Coronary artery (tissue), 2 donors: ENCODE data around the gene CCL24.
A peak's percentile ranks its signal among the peaks of the same experiment; 100 is the strongest.
"Not testable (repeated sequence)": the region's sequence is repeated elsewhere in the genome, so short reads cannot be mapped to it uniquely, and the experiment has no call there.

ENCODE experiments used
- DNase-seq: peaks from one replicate; pipeline ENCODE4 v3.0.0-alpha.2; 2017; ENCODE audit warnings: low spot score
- H3K27ac ChIP-seq, 2 donors: fragments of 200-600 bp; sonication (generic); one replicate each; pipeline ENCODE4 v1.5.1; 2016 to 2019
- H3K4me3 ChIP-seq: fragments of 200-600 bp; sonication (generic); 2 replicates; pipeline ENCODE4 v1.5.1; 2016; ENCODE audit warnings: mild to moderate bottlenecking, moderate library complexity
- TF ChIP-seq, protein P1 (sequence below): fragments of 200-600 bp; sonication (generic); IDR thresholded peaks from one replicate; pipeline ENCODE4 v1.5.1; 2019; ENCODE audit warnings: antibody characterized with exemption

CCL24 gene, protein sequence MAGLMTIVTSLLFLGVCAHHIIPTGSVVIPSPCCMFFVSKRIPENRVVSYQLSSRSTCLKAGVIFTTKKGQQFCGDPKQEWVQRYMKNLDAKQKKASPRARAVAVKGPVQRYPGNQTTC

GRCh38 chr7:75813781-75814236, at the start of gene CCL24:
Gene CCL24, minus strand, starts transcription at chr7:75813806. Its CDS starts 91 bp downstream, at chr7:75813715.
- H3K27ac ChIP-seq, result no peak within 1 kb of the TSS

GRCh38 chr7:75861636-75862035, 48.0 kb upstream of the CCL24 start:
- DNase-seq, result no peak
- H3K4me3 ChIP-seq, result no peak overlapping the region
- TF ChIP-seq, protein P1, sequence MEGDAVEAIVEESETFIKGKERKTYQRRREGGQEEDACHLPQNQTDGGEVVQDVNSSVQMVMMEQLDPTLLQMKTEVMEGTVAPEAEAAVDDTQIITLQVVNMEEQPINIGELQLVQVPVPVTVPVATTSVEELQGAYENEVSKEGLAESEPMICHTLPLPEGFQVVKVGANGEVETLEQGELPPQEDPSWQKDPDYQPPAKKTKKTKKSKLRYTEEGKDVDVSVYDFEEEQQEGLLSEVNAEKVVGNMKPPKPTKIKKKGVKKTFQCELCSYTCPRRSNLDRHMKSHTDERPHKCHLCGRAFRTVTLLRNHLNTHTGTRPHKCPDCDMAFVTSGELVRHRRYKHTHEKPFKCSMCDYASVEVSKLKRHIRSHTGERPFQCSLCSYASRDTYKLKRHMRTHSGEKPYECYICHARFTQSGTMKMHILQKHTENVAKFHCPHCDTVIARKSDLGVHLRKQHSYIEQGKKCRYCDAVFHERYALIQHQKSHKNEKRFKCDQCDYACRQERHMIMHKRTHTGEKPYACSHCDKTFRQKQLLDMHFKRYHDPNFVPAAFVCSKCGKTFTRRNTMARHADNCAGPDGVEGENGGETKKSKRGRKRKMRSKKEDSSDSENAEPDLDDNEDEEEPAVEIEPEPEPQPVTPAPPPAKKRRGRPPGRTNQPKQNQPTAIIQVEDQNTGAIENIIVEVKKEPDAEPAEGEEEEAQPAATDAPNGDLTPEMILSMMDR, result no peak
- H3K27ac ChIP-seq, result peak overlapping the region; percentile 20 to 56

More at GRCh38 chr7:75813781-75814236, at the start of gene CCL24:
- H3K4me3 ChIP-seq, result no peak within 1 kb of the TSS
- DNase-seq, result no peak
- TF ChIP-seq, protein P1, result no peak

GRCh38 chr7:75858410-75858809, 44.8 kb upstream of the CCL24 start:
- no peak overlapping the region for H3K27ac ChIP-seq
- H3K4me3 ChIP-seq, result no peak overlapping the region
- TF ChIP-seq, protein P1, result no peak
- DNase-seq, result no peak

DNA sequence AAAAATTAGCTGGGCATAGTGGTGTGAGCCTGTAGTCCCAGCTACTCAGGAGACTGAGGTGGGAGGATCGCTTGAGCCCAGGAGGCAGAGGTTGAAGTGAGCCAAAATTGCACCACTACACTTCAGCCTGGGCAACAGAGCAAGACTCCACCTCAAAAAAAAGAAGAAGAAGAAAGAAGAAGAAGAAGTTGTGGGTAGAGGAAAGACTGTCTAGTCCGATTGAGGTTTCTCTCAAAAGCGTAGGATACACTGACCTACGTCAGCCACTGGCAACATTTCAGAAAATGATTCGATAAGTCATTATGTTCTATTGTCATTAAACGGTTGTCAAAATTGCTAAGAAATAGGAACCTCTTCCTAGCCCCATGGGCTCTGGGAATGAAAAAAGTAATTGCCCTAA, 42.9 kb upstream of the CCL24 start:
- Histone ChIP-seq H3K27ac (no peak overlapping the region), H3K4me3 (no peak overlapping the region)
- DNase-seq, result no peak
- TF ChIP-seq, protein P1, result no peak

- H3K4me3 ChIP-seq, DNase-seq, H3K27ac ChIP-seq: not testable (repeated sequence)
Observed at GRCh38 chr7:75854813-75855345, 41.3 kb upstream of the CCL24 start.

- no peak overlapping the region for H3K4me3 ChIP-seq
- TF ChIP-seq, protein P1, result no peak
- no peak for DNase-seq
- H3K27ac ChIP-seq, result no peak overlapping the region
Observed at GRCh38 chr7:75854233-75854632, 40.6 kb upstream of the CCL24 start.

DNA sequence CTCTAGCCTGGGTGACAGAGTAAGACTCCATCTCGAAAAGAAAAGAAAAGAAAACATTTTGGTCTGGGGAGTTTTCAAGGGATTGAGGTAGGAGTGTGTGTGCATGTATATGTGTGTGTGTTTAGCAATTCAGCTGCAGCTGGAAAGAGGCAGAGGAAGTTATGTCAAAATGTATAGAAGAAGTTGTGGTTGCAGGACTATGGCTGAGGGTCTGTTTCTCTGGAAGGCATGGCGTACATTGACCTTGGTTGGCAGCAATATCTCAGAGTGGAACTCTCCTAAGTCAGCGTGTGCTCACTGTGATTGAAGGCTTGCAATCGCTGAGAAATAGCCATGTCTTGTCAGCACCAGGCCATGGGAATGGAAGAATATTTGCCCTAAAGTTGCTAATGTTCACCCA, 36.6 kb upstream of the CCL24 start:
- DNase-seq, result no peak
- no peak overlapping the region for H3K27ac ChIP-seq
- TF ChIP-seq, protein P1, result no peak

More for the DNA sequence above, 36.6 kb upstream of the CCL24 start:
- H3K4me3 ChIP-seq, result no peak overlapping the region
